A673 (cell line): ENCODE measurements around the gene TCF7L1. TPM values are rescaled to one million over a fixed set of nuclear protein-coding genes. Genes with fewer than 3 reads are reported as not detected.

ENCODE experiments used
- BruUV-seq: library from RNA; stranded (reverse); fragments of 400-500 nt; replicated peaks from 2 replicates; lab custom pipeline; 2021; lab: Mats Ljungman, UMichigan
- CTCF ChIA-PET: fragments of 300-600 bp; sonication (Branson Sonifier 250); formaldehyde crosslinking; loops from one replicate; lab custom pipeline; 2022; ENCODE audit warnings: antibody characterized with exemption; lab: Charles Lee
- POLR2A ChIA-PET: fragments of 300-600 bp; sonication (Branson Sonifier 250); formaldehyde crosslinking; loops from one replicate; lab custom pipeline; 2022; ENCODE audit warnings: antibody characterized with exemption; ENCODE audit not compliant: low non-redundant PET; lab: Charles Lee
- DNase-seq: peaks from one replicate; pipeline ENCODE4 v3.0.0-alpha.2; 2015; ENCODE audit warnings: low spot score
- H3K27ac ChIP-seq: fragments of 200-600 bp; sonication (generic); 2 replicates; pipeline ENCODE4 v1.5.1; 2016; ENCODE audit warnings: mixed run types, low read depth, mild to moderate bottlenecking, mixed read lengths, antibody characterized with exemption, low read length; ENCODE audit not compliant: poor library complexity, severe bottlenecking
- H3K27me3 ChIP-seq: fragments of 200-600 bp; sonication (generic); replicated peaks from 2 replicates; pipeline ENCODE4 v1.6.1; 2017; ENCODE audit warnings: mixed run types, low read depth, mild to moderate bottlenecking, mixed read lengths, antibody characterized with exemption, low read length; ENCODE audit not compliant: insufficient read depth, poor library complexity
- H3K36me3 ChIP-seq: fragments of 200-600 bp; sonication (generic); 2 replicates; pipeline ENCODE4 v1.6.1; 2016; ENCODE audit warnings: mixed run types, mild to moderate bottlenecking, mixed read lengths, antibody characterized with exemption, low read length; ENCODE audit not compliant: insufficient read depth, poor library complexity, severe bottlenecking
- H3K4me1 ChIP-seq: fragments of 200-600 bp; sonication (generic); 2 replicates; pipeline ENCODE4 v1.6.1; 2017; ENCODE audit warnings: mixed run types, mild to moderate bottlenecking, mixed read lengths, antibody characterized with exemption, low read length; ENCODE audit not compliant: insufficient read depth, poor library complexity, severe bottlenecking
- H3K4me3 ChIP-seq: fragments of 200-600 bp; sonication (generic); 2 replicates; pipeline ENCODE4 v1.5.1; 2016; ENCODE audit warnings: low read depth, mixed run types, mild to moderate bottlenecking, mixed read lengths, low read length; ENCODE audit not compliant: poor library complexity, severe bottlenecking
- H3K9me3 ChIP-seq: fragments of 200-600 bp; sonication (generic); 2 replicates; pipeline ENCODE4 v1.6.1; 2016; ENCODE audit warnings: mixed run types, low read depth, mild to moderate bottlenecking, mixed read lengths, antibody characterized with exemption, low read length; ENCODE audit not compliant: poor library complexity, severe bottlenecking
- EZH2 ChIP-seq: fragments of 200-600 bp; sonication (generic); IDR thresholded peaks from 2 replicates; pipeline ENCODE4 v1.6.1; 2017; ENCODE audit warnings: borderline replicate concordance, low read depth, mild to moderate bottlenecking, mixed read lengths, antibody characterized with exemption, low read length; ENCODE audit not compliant: poor library complexity, severe bottlenecking
- intact Hi-C: fragments of 100-400 bp; cut with micrococcal nuclease; formaldehyde crosslinking; loops from one replicate; pipeline ENCODE4 v1.10.0; 2022; ENCODE audit not compliant: unreplicated experiment
- total RNA-seq: library from RNA; stranded (reverse); gene quantifications from 2 replicates; pipeline ENCODE4 v1.2.3, GENCODE V29; 2021
- TF ChIP-seq, protein P1 (sequence below): fragments of 300-800, 200-600 bp; sonication (generic); conservative IDR thresholded peaks from 2 replicates; pipeline ENCODE4 v1.5.1; 2017; ENCODE audit warnings: low read depth, mild to moderate bottlenecking, antibody characterized with exemption, low read length, moderate library complexity, mixed read lengths

TCF7L1 gene
- total RNA-seq, 1 experiment from 2014 or later: 21.9 TPM

DNA sequence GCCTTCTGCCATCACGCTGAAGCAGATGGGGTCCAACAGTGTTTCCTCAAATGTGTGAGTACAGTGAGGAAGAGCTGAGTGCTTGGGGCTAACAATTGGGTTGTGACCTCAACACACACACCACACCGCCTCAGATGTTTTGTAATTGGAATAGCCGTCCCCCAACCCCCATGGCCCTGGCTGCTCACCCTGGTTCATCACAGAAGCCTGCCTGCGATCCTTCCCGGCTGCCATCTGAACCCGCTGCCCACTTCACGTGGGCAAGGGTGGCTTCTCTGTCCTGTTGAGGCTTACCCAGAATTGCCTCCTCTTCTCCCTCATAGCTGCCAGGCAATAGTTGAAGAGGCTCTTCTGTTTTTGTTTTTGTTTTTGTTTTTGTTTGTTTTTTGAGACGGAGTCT lies 150.4 kb downstream of the TCF7L1 start:
- Histone ChIP-seq H3K4me1 (peaks cover 13% of the 10 kb centered on the region), H3K36me3 (no peaks in the 10 kb centered on the region), H3K9me3 (no peaks in the 10 kb centered on the region), H3K27ac (no peak overlapping the region), H3K4me3 (no peak overlapping the region), H3K27me3 (no peaks in the 10 kb centered on the region)
- no peak for DNase-seq
- POLR2A ChIA-PET: no interaction called here
- TF ChIP-seq EZH2: no peak
- TF ChIP-seq, protein P1, sequence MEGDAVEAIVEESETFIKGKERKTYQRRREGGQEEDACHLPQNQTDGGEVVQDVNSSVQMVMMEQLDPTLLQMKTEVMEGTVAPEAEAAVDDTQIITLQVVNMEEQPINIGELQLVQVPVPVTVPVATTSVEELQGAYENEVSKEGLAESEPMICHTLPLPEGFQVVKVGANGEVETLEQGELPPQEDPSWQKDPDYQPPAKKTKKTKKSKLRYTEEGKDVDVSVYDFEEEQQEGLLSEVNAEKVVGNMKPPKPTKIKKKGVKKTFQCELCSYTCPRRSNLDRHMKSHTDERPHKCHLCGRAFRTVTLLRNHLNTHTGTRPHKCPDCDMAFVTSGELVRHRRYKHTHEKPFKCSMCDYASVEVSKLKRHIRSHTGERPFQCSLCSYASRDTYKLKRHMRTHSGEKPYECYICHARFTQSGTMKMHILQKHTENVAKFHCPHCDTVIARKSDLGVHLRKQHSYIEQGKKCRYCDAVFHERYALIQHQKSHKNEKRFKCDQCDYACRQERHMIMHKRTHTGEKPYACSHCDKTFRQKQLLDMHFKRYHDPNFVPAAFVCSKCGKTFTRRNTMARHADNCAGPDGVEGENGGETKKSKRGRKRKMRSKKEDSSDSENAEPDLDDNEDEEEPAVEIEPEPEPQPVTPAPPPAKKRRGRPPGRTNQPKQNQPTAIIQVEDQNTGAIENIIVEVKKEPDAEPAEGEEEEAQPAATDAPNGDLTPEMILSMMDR: no peak
- CTCF ChIA-PET: interaction anchor here (1.3 to 2.4 kb wide), 2 partner anchors 17 to 150 kb away, joined by 3 to 15 read pairs; partner anchors contain the start of gene TCF7L1
- intact Hi-C loops: no loop called here
- BruUV-seq: no TSS peak

DNA sequence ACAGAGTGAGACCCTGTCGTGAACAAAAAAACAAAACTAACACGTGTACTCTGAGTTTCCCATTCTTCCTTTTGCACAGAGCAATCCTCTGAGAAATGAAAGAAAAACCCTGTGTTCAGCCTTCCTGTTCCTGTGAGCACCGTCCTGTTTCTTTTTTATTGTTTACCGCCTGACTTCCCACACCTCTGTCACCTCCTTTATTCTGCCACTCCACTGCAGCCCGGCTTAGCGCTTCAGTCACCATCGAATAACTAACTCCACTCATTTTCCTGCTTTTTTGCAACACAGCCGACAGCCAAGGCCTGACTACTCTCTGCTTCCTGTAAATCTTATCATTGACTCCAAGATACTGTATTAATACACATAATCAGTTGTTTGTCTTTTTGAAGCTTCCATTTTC lies 153.7 kb downstream of the TCF7L1 start:
- intact Hi-C loops: no loop called here
- no TSS peak for BruUV-seq
- H3K4me1 ChIP-seq: peaks cover 12% of the 10 kb centered on the region

DNA sequence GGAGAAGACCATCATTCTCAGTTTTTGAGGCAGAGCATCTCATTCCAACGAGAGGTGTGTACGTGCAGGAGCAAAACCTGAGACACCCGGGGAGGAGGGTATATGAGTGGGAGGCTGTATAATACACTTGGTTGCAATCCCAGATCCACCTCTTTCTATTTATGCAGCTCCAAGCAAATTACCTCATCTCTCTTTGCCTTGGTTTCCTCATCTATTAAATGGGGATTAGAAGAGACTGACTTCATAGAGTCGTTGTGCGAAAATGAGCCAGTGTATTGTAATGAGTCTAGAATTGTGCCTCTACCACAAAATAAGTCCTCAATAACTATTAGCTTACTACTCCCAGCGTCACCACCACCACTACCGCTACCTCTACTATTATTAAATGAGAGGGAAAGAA lies 154.5 kb downstream of the TCF7L1 start:
- ChIA-PET CTCF (interaction anchor here (1.4 kb wide), 1 partner anchor 11 kb away, joined by 4 read pairs; no protein-coding TSS in a partner anchor), POLR2A (no interaction called here)
- BruUV-seq: no TSS peak
- Histone ChIP-seq H3K27ac (peak overlapping the region; percentile 11), H3K4me1 (peaks cover 12% of the 10 kb centered on the region), H3K36me3 (no peaks in the 10 kb centered on the region), H3K4me3 (no peak overlapping the region), H3K27me3 (no peaks in the 10 kb centered on the region), H3K9me3 (no peaks in the 10 kb centered on the region)
- intact Hi-C loops: no loop called here
- no peak for DNase-seq
- TF ChIP-seq, protein P1: no peak

More for the DNA sequence above, 153.7 kb downstream of the TCF7L1 start:
- ChIA-PET POLR2A (no interaction called here), CTCF (no interaction called here)
- Histone ChIP-seq H3K27ac (no peak overlapping the region), H3K9me3 (no peaks in the 10 kb centered on the region), H3K36me3 (no peaks in the 10 kb centered on the region), H3K4me3 (no peak overlapping the region), H3K27me3 (no peaks in the 10 kb centered on the region)
- TF ChIP-seq, protein P1: no peak
- no peak for TF ChIP-seq EZH2
- no peak for DNase-seq
